ENCODE results near the gene PTPRT. TPM values are rescaled to one million over a fixed set of nuclear protein-coding genes. Genes with fewer than 3 reads are reported as not detected.

Gene PTPRT
- total RNA-seq, 6 donors from 2014 or later = 0.20 to 7.1 (median 3.8) TPM

DNA sequence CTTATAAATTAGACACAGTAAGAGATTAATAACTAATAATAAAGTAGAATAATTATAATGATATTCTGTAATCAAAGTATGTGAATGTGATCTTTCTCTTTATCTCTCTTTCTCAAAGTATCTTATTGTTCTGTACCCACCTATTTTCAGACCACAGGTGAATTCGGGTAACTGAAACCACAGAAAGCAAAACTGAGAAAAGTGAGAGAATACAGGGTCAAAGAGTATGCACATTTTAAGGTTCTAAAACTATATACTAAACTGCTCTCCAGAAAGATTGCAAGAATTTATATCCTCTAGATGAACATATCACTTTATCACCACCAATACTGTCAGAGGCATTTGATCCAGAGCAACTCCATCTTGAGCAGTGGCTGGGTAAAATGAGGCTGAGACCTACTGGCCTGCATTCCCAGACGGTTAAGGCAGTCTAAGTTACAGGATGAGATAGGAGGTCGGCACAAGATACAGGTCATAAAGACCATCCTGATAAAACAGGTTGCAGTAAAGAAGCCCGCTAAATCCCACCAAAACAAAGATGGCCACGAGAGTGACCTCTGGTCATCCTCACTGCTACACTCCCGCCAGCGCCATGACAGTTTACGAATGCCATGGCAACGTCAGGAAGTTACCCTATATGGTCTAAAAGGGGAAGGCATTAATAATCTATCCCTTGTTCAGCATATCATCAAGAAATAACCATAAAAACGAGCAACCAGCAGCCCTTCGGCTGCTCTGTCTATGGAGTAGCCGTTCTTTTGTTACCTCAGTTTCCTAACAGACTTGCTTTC lies 211.3 kb downstream of the PTPRT start:
- Histone ChIP-seq H3K4me1 (no peaks in the 10 kb centered on the region), H3K27ac (no peak overlapping the region), H3K27me3 (no peaks in the 10 kb centered on the region), H3K9me3 (no peaks in the 10 kb centered on the region), H3K4me3 (no peak overlapping the region), H3K36me3 (no peaks in the 10 kb centered on the region)
- 75 to 87% methylated on average over 12 of the region's 12 CpGs for WGBS, 2 donors
- no peak for TF ChIP-seq POLR2AphosphoS5 (IDR thresholded peaks at IDR 0.05)
- no peak for ATAC-seq (ENCODE audit: low FRiP score in 2 of 2)
- no peak for DNase-seq

DNA sequence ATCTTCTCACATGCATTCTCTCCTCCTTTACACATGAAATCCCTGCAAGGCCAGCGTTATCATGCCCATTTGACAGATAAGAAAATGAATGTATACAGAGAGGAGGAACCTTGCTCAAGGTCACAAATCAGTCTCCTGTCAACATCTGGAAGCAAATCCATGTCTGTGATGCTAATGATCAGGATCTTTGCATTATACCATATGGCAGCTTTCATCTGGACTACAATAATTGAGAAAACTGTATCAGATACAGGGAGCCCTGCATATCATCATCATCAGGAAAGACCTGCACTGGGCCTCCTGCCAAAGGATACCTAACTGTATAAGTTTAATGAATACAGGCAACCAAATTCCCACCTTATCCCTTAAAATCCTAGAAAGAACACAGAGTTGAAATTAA lies 213.7 kb downstream of the PTPRT start:
- Histone ChIP-seq H3K36me3 (no peaks in the 10 kb centered on the region), H3K4me3 (no peak overlapping the region), H3K27ac (no peak overlapping the region), H3K9me3 (no peaks in the 10 kb centered on the region), H3K27me3 (no peaks in the 10 kb centered on the region), H3K4me1 (no peaks in the 10 kb centered on the region)
- ATAC-seq (ENCODE audit: low FRiP score in 2 of 2) = no peak
- TF ChIP-seq, protein P1, sequence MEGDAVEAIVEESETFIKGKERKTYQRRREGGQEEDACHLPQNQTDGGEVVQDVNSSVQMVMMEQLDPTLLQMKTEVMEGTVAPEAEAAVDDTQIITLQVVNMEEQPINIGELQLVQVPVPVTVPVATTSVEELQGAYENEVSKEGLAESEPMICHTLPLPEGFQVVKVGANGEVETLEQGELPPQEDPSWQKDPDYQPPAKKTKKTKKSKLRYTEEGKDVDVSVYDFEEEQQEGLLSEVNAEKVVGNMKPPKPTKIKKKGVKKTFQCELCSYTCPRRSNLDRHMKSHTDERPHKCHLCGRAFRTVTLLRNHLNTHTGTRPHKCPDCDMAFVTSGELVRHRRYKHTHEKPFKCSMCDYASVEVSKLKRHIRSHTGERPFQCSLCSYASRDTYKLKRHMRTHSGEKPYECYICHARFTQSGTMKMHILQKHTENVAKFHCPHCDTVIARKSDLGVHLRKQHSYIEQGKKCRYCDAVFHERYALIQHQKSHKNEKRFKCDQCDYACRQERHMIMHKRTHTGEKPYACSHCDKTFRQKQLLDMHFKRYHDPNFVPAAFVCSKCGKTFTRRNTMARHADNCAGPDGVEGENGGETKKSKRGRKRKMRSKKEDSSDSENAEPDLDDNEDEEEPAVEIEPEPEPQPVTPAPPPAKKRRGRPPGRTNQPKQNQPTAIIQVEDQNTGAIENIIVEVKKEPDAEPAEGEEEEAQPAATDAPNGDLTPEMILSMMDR (IDR thresholded peaks at IDR 0.05) = no peak
- no peak for TF ChIP-seq EP300 (IDR thresholded peaks at IDR 0.05)
- TF ChIP-seq POLR2A (IDR thresholded peaks at IDR 0.05) = no peak
- TF ChIP-seq POLR2AphosphoS5 (IDR thresholded peaks at IDR 0.05) = no peak
- WGBS, 2 donors = 79 to 100% methylated on average over 1 of the region's 1 CpG
- no peak for DNase-seq

DNA sequence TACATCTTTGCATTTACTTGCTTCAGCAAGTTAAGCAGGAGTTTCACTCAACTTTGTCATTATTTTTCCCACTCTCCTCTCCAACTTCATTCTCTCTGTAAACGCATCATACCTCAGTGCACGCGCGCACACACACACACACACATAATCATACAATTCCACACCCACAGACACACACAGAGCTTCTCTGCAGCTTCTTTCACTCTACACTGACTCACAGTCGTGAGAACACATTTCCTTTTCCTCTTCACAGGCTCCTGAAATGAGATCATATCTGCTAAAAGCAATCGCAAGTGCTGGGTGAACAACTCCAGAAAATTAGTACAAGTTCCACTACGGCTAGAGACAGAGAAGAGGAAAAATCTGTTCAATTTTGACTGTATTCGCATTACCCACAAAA lies 215.4 kb downstream of the PTPRT start:
- WGBS, 2 donors = 64 to 71% methylated on average over 8 of the region's 8 CpGs
- Histone ChIP-seq H3K4me1 (no peaks in the 10 kb centered on the region), H3K36me3 (no peaks in the 10 kb centered on the region), H3K27ac (no peak overlapping the region), H3K27me3 (no peaks in the 10 kb centered on the region), H3K9me3 (no peaks in the 10 kb centered on the region), H3K4me3 (no peak overlapping the region)
- ATAC-seq (ENCODE audit: low FRiP score in 2 of 2) (no peak), DNase-seq (no peak)
- TF ChIP-seq POLR2AphosphoS5 (IDR thresholded peaks at IDR 0.05) (no peak), EP300 (IDR thresholded peaks at IDR 0.05) (no peak), POLR2A (IDR thresholded peaks at IDR 0.05) (no peak)
- TF ChIP-seq, protein P1 (IDR thresholded peaks at IDR 0.05) = no peak

DNA sequence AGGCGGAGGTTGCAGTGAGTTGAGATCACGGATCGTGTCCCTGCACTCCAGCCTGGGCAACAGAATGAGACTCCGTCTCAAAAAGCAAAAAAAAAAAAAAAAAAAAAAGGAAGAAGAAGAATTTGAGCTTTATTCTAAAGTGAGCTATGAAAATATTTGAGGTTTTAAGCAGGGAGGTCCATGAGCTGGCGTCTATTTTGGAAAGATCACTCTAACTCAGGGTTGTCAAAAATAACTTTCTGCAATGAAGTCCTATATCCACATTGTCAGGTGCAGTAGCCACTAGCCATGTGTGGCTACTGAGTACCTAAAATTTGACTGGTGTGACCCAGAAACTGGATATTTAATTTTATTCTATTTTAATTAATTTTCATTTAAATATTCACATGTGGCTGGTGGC lies 217.1 kb downstream of the PTPRT start:
- H3K27ac ChIP-seq = no peak overlapping the region
- H3K9me3 ChIP-seq = no peaks in the 10 kb centered on the region
- ATAC-seq (ENCODE audit: low FRiP score in 2 of 2) = no peak
- no peaks in the 10 kb centered on the region for H3K4me1 ChIP-seq
- H3K36me3 ChIP-seq = no peaks in the 10 kb centered on the region
- TF ChIP-seq POLR2A (IDR thresholded peaks at IDR 0.05) (no peak), EP300 (IDR thresholded peaks at IDR 0.05) (no peak), POLR2AphosphoS5 (IDR thresholded peaks at IDR 0.05) (no peak)
- TF ChIP-seq, protein P1 (IDR thresholded peaks at IDR 0.05) = no peak
- no peak for DNase-seq
- no peak overlapping the region for H3K4me3 ChIP-seq
- no peaks in the 10 kb centered on the region for H3K27me3 ChIP-seq
- 87% methylated on average over 5 of the region's 5 CpGs for WGBS, 2 donors

DNA sequence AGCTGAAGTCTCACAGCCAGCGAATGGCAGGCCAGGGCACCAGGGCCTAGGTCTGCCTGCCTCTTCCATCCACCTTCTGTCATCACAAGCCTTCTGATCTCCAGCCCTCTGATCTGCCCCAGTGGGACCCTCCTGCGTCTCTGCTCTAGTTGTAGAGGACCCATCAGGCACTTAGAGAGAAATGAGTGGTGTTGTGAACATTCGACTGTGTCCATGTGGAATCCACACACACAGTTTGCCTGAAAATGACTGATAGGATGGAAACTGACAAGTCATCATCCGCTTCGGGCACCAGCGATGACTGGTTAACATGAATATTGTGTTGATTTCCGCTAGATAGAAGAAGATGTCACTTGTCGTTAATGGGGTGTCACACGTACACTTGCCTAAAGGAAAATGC lies 221.0 kb downstream of the PTPRT start:
- Histone ChIP-seq H3K4me3 (no peak overlapping the region), H3K36me3 (no peaks in the 10 kb centered on the region), H3K9me3 (no peaks in the 10 kb centered on the region), H3K27ac (no peak overlapping the region), H3K4me1 (no peaks in the 10 kb centered on the region), H3K27me3 (no peaks in the 10 kb centered on the region)
- WGBS, 2 donors = 93 to 97% methylated on average over 9 of the region's 9 CpGs
- no peak for ATAC-seq (ENCODE audit: low FRiP score in 2 of 2)
- no peak for DNase-seq
- no peak for TF ChIP-seq EP300 (IDR thresholded peaks at IDR 0.05)
- no peak for TF ChIP-seq POLR2A (IDR thresholded peaks at IDR 0.05)
- TF ChIP-seq POLR2AphosphoS5 (IDR thresholded peaks at IDR 0.05) = no peak
- TF ChIP-seq, protein P1 (IDR thresholded peaks at IDR 0.05) = no peak
